ENCODE measurements around the gene SNCB.

GRCh38 chr5:176614805-176615478, 15.4 kb downstream of the SNCB start:
- no peak for TF ChIP-seq USF2 (IDR thresholded peaks at IDR 0.05; ENCODE audit: borderline replicate concordance, low read depth, low read length)
- no peak for TF ChIP-seq CTCF (IDR thresholded peaks at IDR 0.05)
- 0 out of 2 replicates have a peak, but pooled peaks have one; percentile 55 for TF ChIP-seq PBX3 (IDR thresholded peaks at IDR 0.05)
- TF ChIP-seq YY1 (IDR thresholded peaks at IDR 0.05; ENCODE audit: low read depth): no peak
- TF ChIP-seq SMC3 (IDR thresholded peaks at IDR 0.05; ENCODE audit: low read depth, low read length): no peak
- TF ChIP-seq GABPA (IDR thresholded peaks at IDR 0.05; ENCODE audit: low read depth): no peak
